Liver (tissue), 9 donors: ENCODE results near the gene TTC28. TPM values are rescaled to one million over a fixed set of nuclear protein-coding genes. Genes with fewer than 3 reads are reported as not detected.
"Not testable (repeated sequence)": the region's sequence is repeated elsewhere in the genome, so short reads cannot be mapped to it uniquely, and the experiment has no call there.

Source experiments
- DNase-seq: peaks from one replicate; pipeline ENCODE4 v3.0.0-alpha.2; 2017; ENCODE audit warnings: low spot score
- H3K27ac ChIP-seq, 2 donors: one replicate each; pipeline ENCODE4 v1.7.0; 2013; ENCODE audit warnings: inconsistent platforms in 2 of 2, low read length in 2 of 2, control low read depth in 1 of 2, low read depth in 1 of 2, mild to moderate bottlenecking in 1 of 2
- H3K27me3 ChIP-seq, 4 donors: one replicate each; pipeline versions ENCODE4 v1.6.1 to v1.7.0; 2013; ENCODE audit warnings: low read length in 3 of 4, inconsistent platforms in 1 of 4, mild to moderate bottlenecking in 1 of 4, moderate library complexity in 1 of 4; ENCODE audit not compliant: control insufficient read depth in 4 of 4, insufficient read depth in 4 of 4
- H3K36me3 ChIP-seq, 4 donors: one replicate each; pipeline versions ENCODE4 v1.6.1 to v1.7.0; 2013; ENCODE audit warnings: low read length in 3 of 4, mild to moderate bottlenecking in 3 of 4, low read depth in 1 of 4, moderate library complexity in 1 of 4; ENCODE audit not compliant: control insufficient read depth in 4 of 4, insufficient read depth in 3 of 4
- H3K4me1 ChIP-seq, 4 donors: one replicate each; pipeline versions ENCODE4 v1.6.1 to v1.7.0; 2013; ENCODE audit warnings: low read length in 3 of 4, mild to moderate bottlenecking in 3 of 4, moderate library complexity in 1 of 4; ENCODE audit not compliant: control insufficient read depth in 4 of 4, insufficient read depth in 4 of 4
- H3K4me3 ChIP-seq, 3 donors: one replicate each; pipeline versions ENCODE4 v1.6.1 to v1.7.0; 2013; ENCODE audit warnings: low read length in 3 of 3, control low read depth in 1 of 3, low read depth in 1 of 3, mild to moderate bottlenecking in 1 of 3
- H3K9ac ChIP-seq, 2 donors: one replicate each; pipeline ENCODE4 v1.7.0; 2013; ENCODE audit warnings: low read length in 2 of 2, mild to moderate bottlenecking in 2 of 2, moderate library complexity in 2 of 2, control low read depth in 1 of 2, low read depth in 1 of 2
- H3K9me3 ChIP-seq, 4 donors: one replicate each; pipeline versions ENCODE4 v1.6.1 to v1.7.0; 2013; ENCODE audit warnings: low read length in 3 of 4; ENCODE audit not compliant: control insufficient read depth in 4 of 4
- EGR1 ChIP-seq, 2 donors: IDR thresholded peaks; 2 replicates each; pipeline ENCODE4 v1.6.1; 2016 to 2018; ENCODE audit warnings: antibody characterized with exemption in 2 of 2, low read depth in 2 of 2
- FOXA1 ChIP-seq: IDR thresholded peaks from 2 replicates; pipeline ENCODE4 v1.6.1; 2016; ENCODE audit warnings: antibody characterized with exemption
- FOXA2 ChIP-seq: IDR thresholded peaks from 2 replicates; pipeline ENCODE4 v1.6.1; 2016; ENCODE audit warnings: antibody characterized with exemption
- HNF4A ChIP-seq, 2 donors: conservative IDR thresholded peaks; 2 replicates each; pipeline ENCODE4 v1.6.1; 2016; ENCODE audit warnings: antibody characterized with exemption in 2 of 2, mild to moderate bottlenecking in 2 of 2
- HNF4G ChIP-seq: IDR thresholded peaks from 2 replicates; pipeline ENCODE4 v1.6.1; 2016; ENCODE audit warnings: antibody characterized with exemption
- JUND ChIP-seq, 2 donors: IDR thresholded peaks; 2 replicates each; pipeline ENCODE4 v1.6.1; 2016; ENCODE audit warnings: antibody characterized with exemption in 2 of 2
- NR2F2 ChIP-seq: IDR thresholded peaks from 2 replicates; pipeline ENCODE4 v1.6.1; 2016; ENCODE audit warnings: antibody characterized with exemption
- RAD21 ChIP-seq, 2 donors: IDR thresholded peaks; 2 replicates each; pipeline ENCODE4 v1.6.1; 2016; ENCODE audit warnings: antibody characterized with exemption in 2 of 2, mild to moderate bottlenecking in 2 of 2
- REST ChIP-seq: IDR thresholded peaks from 2 replicates; pipeline ENCODE4 v1.6.1; 2016; ENCODE audit warnings: antibody characterized with exemption, mild to moderate bottlenecking
- RXRA ChIP-seq, 2 donors: IDR thresholded peaks; 2 replicates each; pipeline ENCODE4 v1.6.1; 2017 to 2018; ENCODE audit warnings: antibody characterized with exemption in 2 of 2, mild to moderate bottlenecking in 1 of 2
- SP1 ChIP-seq: IDR thresholded peaks from 2 replicates; pipeline ENCODE4 v1.6.1; 2018; ENCODE audit warnings: antibody characterized with exemption, mild to moderate bottlenecking
- TAF1 ChIP-seq: conservative IDR thresholded peaks from 2 replicates; pipeline ENCODE4 v1.6.1; 2016; ENCODE audit warnings: antibody characterized with exemption, mild to moderate bottlenecking
- YY1 ChIP-seq: IDR thresholded peaks from 2 replicates; pipeline ENCODE4 v1.6.1; 2016; ENCODE audit warnings: antibody characterized with exemption, mild to moderate bottlenecking
- ZBTB33 ChIP-seq: IDR thresholded peaks from 2 replicates; pipeline ENCODE4 v1.6.1; 2016; ENCODE audit warnings: antibody characterized with exemption
- WGBS: extraction: QIAGEN DNeasy Blood & Tissue Kit; methylation state at CpG from one replicate; pipeline ENCODE4 v1.1.7; 2013; 5-methylcytosine and 5-hydroxymethylcytosine counted together
- polyA plus RNA-seq, 2 donors: library from polyadenylated mRNA; stranded (reverse) in 1 of 2; unstranded in 1 of 2; fragments of 200-250 nt in 1 of 2; fragments of >200 nt in 1 of 2; fragmentation: Nextera tagmentation in 1 of 2; extraction: Ambion mirVana in 1 of 2; gene quantifications; one replicate each; pipeline versions ENCODE4 v1.2.1 to v1.2.3, GENCODE V29; 2013 to 2015
- total RNA-seq, 2 donors: library from RNA; depleted of rRNA; stranded (reverse); fragments of >200 nt; gene quantifications; one replicate each; pipeline ENCODE4 v1.2.3, GENCODE V29; 2014
- TF ChIP-seq, protein P1 (sequence below): IDR thresholded peaks from 2 replicates; pipeline ENCODE4 v1.6.1; 2016; ENCODE audit warnings: antibody characterized with exemption
- TF ChIP-seq, protein P2 (sequence below): fragments of 150-350 bp; IDR thresholded peaks from 2 replicates; pipeline ENCODE4 v1.5.1; 2017; ENCODE audit warnings: improper control_type of control experiment, low read depth, low read length; ENCODE audit not compliant: missing input control
- donor health status: healthy.
- donor health status: healthy.
- donor health status: healthy.
- donor health status: healthy.
- donor health status: healthy.

Gene TTC28
- total and polyA plus RNA-seq, 4 donors: 4.2 to 19.4 (median 5.9) TPM

DNA sequence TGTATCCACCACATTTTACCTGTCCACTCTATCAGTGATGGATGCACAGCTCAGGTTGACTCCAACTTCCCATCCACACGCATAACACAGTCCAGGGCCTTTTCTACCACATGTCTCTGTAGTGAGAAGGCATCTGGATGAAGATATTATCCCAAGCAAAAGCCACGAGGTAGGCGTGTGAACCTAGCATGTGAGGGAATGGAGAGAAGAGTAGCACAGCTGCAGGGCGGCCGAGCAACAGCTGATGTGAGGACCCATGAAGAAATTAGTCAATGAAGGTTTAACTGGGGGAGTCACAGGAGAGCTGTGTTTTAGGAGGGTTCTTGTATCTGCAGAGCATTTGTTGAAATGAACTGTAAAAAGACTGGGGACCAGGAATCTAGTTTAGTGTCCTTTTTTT is 616.0 kb downstream of the TTC28 start:
- H3K27ac ChIP-seq: no peak overlapping the region
- H3K36me3 ChIP-seq: peaks cover 0 to 2% (median 0%) of the 10 kb centered on the region in 4 donors
- no peaks in the 10 kb centered on the region for H3K27me3 ChIP-seq
- no peaks in the 10 kb centered on the region for H3K4me1 ChIP-seq
- no peak overlapping the region for H3K9ac ChIP-seq
- DNase-seq: no peak
- no peak for TF ChIP-seq RXRA (IDR thresholded peaks at IDR 0.05)
- no peak for TF ChIP-seq JUND (IDR thresholded peaks at IDR 0.05)
- no peak for TF ChIP-seq HNF4G
- TF ChIP-seq SP1: no peak
- no peak for TF ChIP-seq YY1
- TF ChIP-seq TAF1: no peak
- no peak for TF ChIP-seq HNF4A (conservative IDR thresholded peaks at IDR 0.05)
- no peak for TF ChIP-seq FOXA1
- WGBS: 96% methylated on average over 5 of the region's 5 CpGs
- peaks cover 0 to 1% (median 0%) of the 10 kb centered on the region in 4 donors for H3K9me3 ChIP-seq
- no peak overlapping the region for H3K4me3 ChIP-seq

GRCh38 chr22:28060594-28060993 is 619.0 kb downstream of the TTC28 start:
- 94% methylated on average over 2 of the region's 2 CpGs for WGBS
- not testable (repeated sequence) for H3K9ac ChIP-seq, H3K9me3 ChIP-seq, H3K27me3 ChIP-seq, H3K36me3 ChIP-seq, H3K27ac ChIP-seq, DNase-seq, H3K4me3 ChIP-seq, H3K4me1 ChIP-seq

DNA sequence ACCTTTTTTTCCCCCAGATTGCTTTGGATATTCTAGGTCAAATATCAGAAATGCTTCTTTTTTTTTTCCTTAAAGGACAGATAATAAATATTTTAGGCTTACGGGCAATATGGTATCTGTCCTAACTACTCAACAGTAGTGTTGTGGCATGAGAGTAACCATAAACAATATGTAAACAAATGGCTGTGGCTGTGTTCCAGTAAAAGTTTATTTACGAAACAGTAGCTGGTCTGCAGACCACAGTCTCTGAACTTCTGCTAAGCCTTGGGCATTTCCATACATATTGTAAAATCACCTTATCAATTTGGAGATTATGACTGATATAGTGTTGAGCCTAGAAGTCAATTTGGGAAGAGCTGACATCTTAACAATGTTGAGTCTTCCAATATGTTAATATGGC is 621.6 kb downstream of the TTC28 start:
- H3K4me1 ChIP-seq: no peaks in the 10 kb centered on the region
- no peaks in the 10 kb centered on the region for H3K36me3 ChIP-seq
- no peak for TF ChIP-seq YY1
- no peak for TF ChIP-seq FOXA2
- TF ChIP-seq HNF4A (conservative IDR thresholded peaks at IDR 0.05): no peak
- TF ChIP-seq EGR1 (IDR thresholded peaks at IDR 0.05; ENCODE audit: low read depth in 2 of 2): no peak
- TF ChIP-seq JUND (IDR thresholded peaks at IDR 0.05): no peak
- no peak for TF ChIP-seq FOXA1
- TF ChIP-seq, protein P1, sequence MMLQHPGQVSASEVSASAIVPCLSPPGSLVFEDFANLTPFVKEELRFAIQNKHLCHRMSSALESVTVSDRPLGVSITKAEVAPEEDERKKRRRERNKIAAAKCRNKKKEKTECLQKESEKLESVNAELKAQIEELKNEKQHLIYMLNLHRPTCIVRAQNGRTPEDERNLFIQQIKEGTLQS: no peak
- no peak for TF ChIP-seq SP1
- TF ChIP-seq NR2F2: no peak
- TF ChIP-seq, protein P2, sequence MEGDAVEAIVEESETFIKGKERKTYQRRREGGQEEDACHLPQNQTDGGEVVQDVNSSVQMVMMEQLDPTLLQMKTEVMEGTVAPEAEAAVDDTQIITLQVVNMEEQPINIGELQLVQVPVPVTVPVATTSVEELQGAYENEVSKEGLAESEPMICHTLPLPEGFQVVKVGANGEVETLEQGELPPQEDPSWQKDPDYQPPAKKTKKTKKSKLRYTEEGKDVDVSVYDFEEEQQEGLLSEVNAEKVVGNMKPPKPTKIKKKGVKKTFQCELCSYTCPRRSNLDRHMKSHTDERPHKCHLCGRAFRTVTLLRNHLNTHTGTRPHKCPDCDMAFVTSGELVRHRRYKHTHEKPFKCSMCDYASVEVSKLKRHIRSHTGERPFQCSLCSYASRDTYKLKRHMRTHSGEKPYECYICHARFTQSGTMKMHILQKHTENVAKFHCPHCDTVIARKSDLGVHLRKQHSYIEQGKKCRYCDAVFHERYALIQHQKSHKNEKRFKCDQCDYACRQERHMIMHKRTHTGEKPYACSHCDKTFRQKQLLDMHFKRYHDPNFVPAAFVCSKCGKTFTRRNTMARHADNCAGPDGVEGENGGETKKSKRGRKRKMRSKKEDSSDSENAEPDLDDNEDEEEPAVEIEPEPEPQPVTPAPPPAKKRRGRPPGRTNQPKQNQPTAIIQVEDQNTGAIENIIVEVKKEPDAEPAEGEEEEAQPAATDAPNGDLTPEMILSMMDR: no peak
- TF ChIP-seq ZBTB33: no peak
- TF ChIP-seq HNF4G: no peak
- no peak for TF ChIP-seq REST
- TF ChIP-seq RXRA (IDR thresholded peaks at IDR 0.05): no peak
- no peak for TF ChIP-seq RAD21 (IDR thresholded peaks at IDR 0.05)
- no peak overlapping the region for H3K9ac ChIP-seq
- H3K9me3 ChIP-seq: peaks cover 0 to under 1% (median 0%) of the 10 kb centered on the region in 4 donors
- 87% methylated on average over 2 of the region's 2 CpGs for WGBS
- no peaks in the 10 kb centered on the region for H3K27me3 ChIP-seq
- H3K4me3 ChIP-seq: no peak overlapping the region
- no peak for DNase-seq
- H3K27ac ChIP-seq: no peak overlapping the region
